ENCODE results near the gene NAA16.

The NAA16 gene
- long read RNA-seq, partial matches to known transcripts, result 21 of 58 reads
- long read RNA-seq, other reads (novel, unspliced or antisense), result 34 of 58 reads

DNA sequence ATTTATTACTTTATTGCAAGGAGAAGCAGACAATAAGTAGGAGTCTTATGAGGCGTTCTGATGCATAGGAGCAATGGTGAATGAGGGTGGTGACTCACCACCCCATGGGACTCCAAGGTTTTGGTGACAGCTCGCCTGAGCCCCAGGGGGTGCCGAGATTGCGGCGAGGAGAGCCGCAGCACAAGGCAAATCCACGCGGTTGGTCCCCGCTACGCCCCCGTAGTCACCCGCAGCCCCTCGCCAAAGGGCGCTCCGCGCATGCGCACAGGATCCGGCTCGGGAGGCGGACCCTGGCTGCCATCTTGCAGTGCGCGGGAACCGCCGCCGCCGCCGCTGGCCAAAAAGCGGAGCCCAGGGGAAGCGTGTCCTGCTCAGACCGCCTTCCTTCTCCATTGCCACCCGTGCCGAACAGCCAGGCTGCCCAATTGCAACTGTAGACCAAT lies at the start of gene NAA16:
Gene NAA16 (plus strand): TSS at position 305 of the 443 bp plus-strand sequence. CDS start 262 bp downstream, outside the sequence.
- Histone ChIP-seq H3K27ac (replicated peaks) (peak within 1 kb of the TSS; percentile 94), H3K4me3 (replicated peaks; ENCODE audit: insufficient read depth, low read length) (peak within 1 kb of the TSS; percentile 84), H3K27me3 (ENCODE audit: insufficient read depth, poor library complexity, severe bottlenecking) (no peaks in the 10 kb centered on the region)
- peak; percentile 79 to 93 for DNase-seq (ENCODE audit: low read depth in 1 of 2, low spot score in 1 of 2)
- TF ChIP-seq POLR2AphosphoS5 (IDR thresholded peaks at IDR 0.05; ENCODE audit: low read depth) (peak; percentile 88; the same call in 1 of the 2 replicates), SPI1 (IDR thresholded peaks at IDR 0.05; ENCODE audit: borderline replicate concordance, low read depth) (no peak)

- no peaks in the 10 kb centered on the region for H3K27me3 ChIP-seq (ENCODE audit: insufficient read depth, poor library complexity, severe bottlenecking)
These were observed 47.7 kb upstream of the NAA16 start, which contains the start of gene MTRF1 for GRCh38 chr13:41263261-41263971. TSS of gene MTRF1 (minus strand) at chr13:41263576. CDS start at chr13:41260907, 2,669 bp downstream.

GRCh38 chr13:41267106-41267505 lies 44.0 kb upstream of the NAA16 start:
- no peak overlapping the region for H3K27ac ChIP-seq (replicated peaks)
- TF ChIP-seq, protein P1, sequence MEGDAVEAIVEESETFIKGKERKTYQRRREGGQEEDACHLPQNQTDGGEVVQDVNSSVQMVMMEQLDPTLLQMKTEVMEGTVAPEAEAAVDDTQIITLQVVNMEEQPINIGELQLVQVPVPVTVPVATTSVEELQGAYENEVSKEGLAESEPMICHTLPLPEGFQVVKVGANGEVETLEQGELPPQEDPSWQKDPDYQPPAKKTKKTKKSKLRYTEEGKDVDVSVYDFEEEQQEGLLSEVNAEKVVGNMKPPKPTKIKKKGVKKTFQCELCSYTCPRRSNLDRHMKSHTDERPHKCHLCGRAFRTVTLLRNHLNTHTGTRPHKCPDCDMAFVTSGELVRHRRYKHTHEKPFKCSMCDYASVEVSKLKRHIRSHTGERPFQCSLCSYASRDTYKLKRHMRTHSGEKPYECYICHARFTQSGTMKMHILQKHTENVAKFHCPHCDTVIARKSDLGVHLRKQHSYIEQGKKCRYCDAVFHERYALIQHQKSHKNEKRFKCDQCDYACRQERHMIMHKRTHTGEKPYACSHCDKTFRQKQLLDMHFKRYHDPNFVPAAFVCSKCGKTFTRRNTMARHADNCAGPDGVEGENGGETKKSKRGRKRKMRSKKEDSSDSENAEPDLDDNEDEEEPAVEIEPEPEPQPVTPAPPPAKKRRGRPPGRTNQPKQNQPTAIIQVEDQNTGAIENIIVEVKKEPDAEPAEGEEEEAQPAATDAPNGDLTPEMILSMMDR (IDR thresholded peaks at IDR 0.05; ENCODE audit: insufficient read depth, low read length), result no peak
- TF ChIP-seq, protein P2, sequence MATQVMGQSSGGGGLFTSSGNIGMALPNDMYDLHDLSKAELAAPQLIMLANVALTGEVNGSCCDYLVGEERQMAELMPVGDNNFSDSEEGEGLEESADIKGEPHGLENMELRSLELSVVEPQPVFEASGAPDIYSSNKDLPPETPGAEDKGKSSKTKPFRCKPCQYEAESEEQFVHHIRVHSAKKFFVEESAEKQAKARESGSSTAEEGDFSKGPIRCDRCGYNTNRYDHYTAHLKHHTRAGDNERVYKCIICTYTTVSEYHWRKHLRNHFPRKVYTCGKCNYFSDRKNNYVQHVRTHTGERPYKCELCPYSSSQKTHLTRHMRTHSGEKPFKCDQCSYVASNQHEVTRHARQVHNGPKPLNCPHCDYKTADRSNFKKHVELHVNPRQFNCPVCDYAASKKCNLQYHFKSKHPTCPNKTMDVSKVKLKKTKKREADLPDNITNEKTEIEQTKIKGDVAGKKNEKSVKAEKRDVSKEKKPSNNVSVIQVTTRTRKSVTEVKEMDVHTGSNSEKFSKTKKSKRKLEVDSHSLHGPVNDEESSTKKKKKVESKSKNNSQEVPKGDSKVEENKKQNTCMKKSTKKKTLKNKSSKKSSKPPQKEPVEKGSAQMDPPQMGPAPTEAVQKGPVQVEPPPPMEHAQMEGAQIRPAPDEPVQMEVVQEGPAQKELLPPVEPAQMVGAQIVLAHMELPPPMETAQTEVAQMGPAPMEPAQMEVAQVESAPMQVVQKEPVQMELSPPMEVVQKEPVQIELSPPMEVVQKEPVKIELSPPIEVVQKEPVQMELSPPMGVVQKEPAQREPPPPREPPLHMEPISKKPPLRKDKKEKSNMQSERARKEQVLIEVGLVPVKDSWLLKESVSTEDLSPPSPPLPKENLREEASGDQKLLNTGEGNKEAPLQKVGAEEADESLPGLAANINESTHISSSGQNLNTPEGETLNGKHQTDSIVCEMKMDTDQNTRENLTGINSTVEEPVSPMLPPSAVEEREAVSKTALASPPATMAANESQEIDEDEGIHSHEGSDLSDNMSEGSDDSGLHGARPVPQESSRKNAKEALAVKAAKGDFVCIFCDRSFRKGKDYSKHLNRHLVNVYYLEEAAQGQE (IDR thresholded peaks at IDR 0.05; ENCODE audit: insufficient replicate concordance, low read depth), result no peak
- TF ChIP-seq SPI1 (IDR thresholded peaks at IDR 0.05; ENCODE audit: borderline replicate concordance, low read depth) (no peak), POLR2AphosphoS5 (IDR thresholded peaks at IDR 0.05; ENCODE audit: low read depth) (no peak), GABPA (IDR thresholded peaks at IDR 0.05; ENCODE audit: low read depth) (no peak)
- no peaks in the 10 kb centered on the region for H3K27me3 ChIP-seq (ENCODE audit: insufficient read depth, poor library complexity, severe bottlenecking)
- H3K4me3 ChIP-seq (replicated peaks; ENCODE audit: insufficient read depth, low read length), result no peak overlapping the region
- no peak for DNase-seq (ENCODE audit: low read depth in 1 of 2, low spot score in 1 of 2)

More at GRCh38 chr13:41263261-41263971, 47.7 kb upstream of the NAA16 start, which contains the start of gene MTRF1:
- Histone ChIP-seq H3K27ac (replicated peaks) (peak within 1 kb of the TSS; percentile 77), H3K4me3 (replicated peaks; ENCODE audit: insufficient read depth, low read length) (peak within 1 kb of the TSS; percentile 59)
- peak; percentile 21; the same call in 1 of the 2 replicates for TF ChIP-seq SPI1 (IDR thresholded peaks at IDR 0.05; ENCODE audit: borderline replicate concordance, low read depth)
- TF ChIP-seq, protein P1 (IDR thresholded peaks at IDR 0.05; ENCODE audit: insufficient read depth, low read length), result no peak
- TF ChIP-seq, protein P2 (IDR thresholded peaks at IDR 0.05; ENCODE audit: insufficient replicate concordance, low read depth), result peak; percentile 13
- TF ChIP-seq GABPA (IDR thresholded peaks at IDR 0.05; ENCODE audit: low read depth), result peak; percentile 100
- peak; percentile 69; the same call in 1 of the 2 replicates for TF ChIP-seq POLR2AphosphoS5 (IDR thresholded peaks at IDR 0.05; ENCODE audit: low read depth)
- DNase-seq (ENCODE audit: low read depth in 1 of 2, low spot score in 1 of 2), result peak; percentile 61 to 90

- H3K4me3 ChIP-seq (replicated peaks; ENCODE audit: insufficient read depth, low read length), result no peak overlapping the region
- DNase-seq (ENCODE audit: low read depth in 1 of 2, low spot score in 1 of 2), result peak in 1 of 2 experiments; percentile 11
- H3K27me3 ChIP-seq (ENCODE audit: insufficient read depth, poor library complexity, severe bottlenecking), result no peaks in the 10 kb centered on the region
- TF ChIP-seq POLR2AphosphoS5 (IDR thresholded peaks at IDR 0.05; ENCODE audit: low read depth) (no peak), GABPA (IDR thresholded peaks at IDR 0.05; ENCODE audit: low read depth) (no peak), SPI1 (IDR thresholded peaks at IDR 0.05; ENCODE audit: borderline replicate concordance, low read depth) (no peak)
- TF ChIP-seq, protein P2 (IDR thresholded peaks at IDR 0.05; ENCODE audit: insufficient replicate concordance, low read depth), result no peak
- TF ChIP-seq, protein P1 (IDR thresholded peaks at IDR 0.05; ENCODE audit: insufficient read depth, low read length), result no peak
- H3K27ac ChIP-seq (replicated peaks), result no peak overlapping the region
These were observed 42.3 kb upstream of the NAA16 start for GRCh38 chr13:41268764-41269163.
